ENCODE results near the gene CCL16. TPM values are rescaled to one million over a fixed set of nuclear protein-coding genes. Genes with fewer than 3 reads are reported as not detected.

CCL16 gene
- polyA plus RNA-seq, 1 experiment = not detected

- Histone ChIP-seq H3K27me3 (ENCODE audit: control insufficient read depth, insufficient read depth, low read length) (peaks cover 2% of the 10 kb centered on the region; the same call in 1 of the 2 replicates), H3K4me3 (ENCODE audit: low read depth, low read length) (no peak overlapping the region), H3K36me3 (ENCODE audit: control insufficient read depth, insufficient read depth, low read length) (no peaks in the 10 kb centered on the region)
- POLR2A ChIA-PET = no interaction called here
- TF ChIP-seq CTCF (IDR thresholded peaks at IDR 0.05; ENCODE audit: insufficient read depth, low read depth, low read length) = no peak
- no peak for DNase-seq (ENCODE audit: low read depth)
- CTCF ChIA-PET = interaction anchor here (1.0 to 1.9 kb wide), 4 partner anchors 31 to 510 kb away, joined by 3 to 7 read pairs (median 4); no protein-coding TSS in a partner anchor
These were observed 7.7 kb downstream of the CCL16 start for GRCh38 chr17:35973333-35974260.

DNA sequence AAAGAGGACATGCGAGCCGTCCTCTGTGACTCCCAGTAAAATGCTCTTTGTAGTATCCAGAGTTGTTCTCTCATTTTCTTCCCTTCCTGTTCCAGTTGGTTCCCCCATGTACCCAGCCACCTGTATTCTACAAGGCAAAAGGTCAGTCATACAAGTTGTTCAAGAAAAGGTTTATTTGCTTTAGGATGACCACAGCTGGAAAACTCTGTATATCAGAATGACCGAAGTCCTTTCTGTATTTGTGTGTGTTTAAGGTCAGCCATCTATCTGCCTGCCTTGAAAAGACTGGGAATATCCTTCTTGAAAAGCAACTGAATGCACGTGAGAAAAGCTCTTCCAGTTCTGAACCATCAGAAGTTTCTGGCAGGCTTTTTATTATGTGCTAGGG, 8.4 kb downstream of the CCL16 start:
- no peak for TF ChIP-seq CTCF (IDR thresholded peaks at IDR 0.05; ENCODE audit: insufficient read depth, low read depth, low read length)
- no peak for DNase-seq (ENCODE audit: low read depth)
- CTCF ChIA-PET = interaction anchor here (1.5 to 1.9 kb wide), 3 partner anchors 36 to 510 kb away, joined by 3 to 7 read pairs (median 4); no protein-coding TSS in a partner anchor
- H3K27me3 ChIP-seq (ENCODE audit: control insufficient read depth, insufficient read depth, low read length) = peaks cover 2% of the 10 kb centered on the region; the same call in 1 of the 2 replicates
- POLR2A ChIA-PET = no interaction called here
- no peak overlapping the region for H3K4me3 ChIP-seq (ENCODE audit: low read depth, low read length)
- H3K36me3 ChIP-seq (ENCODE audit: control insufficient read depth, insufficient read depth, low read length) = no peaks in the 10 kb centered on the region

- DNase-seq (ENCODE audit: low read depth) = no peak
- peaks cover 2% of the 10 kb centered on the region; the same call in 1 of the 2 replicates for H3K27me3 ChIP-seq (ENCODE audit: control insufficient read depth, insufficient read depth, low read length)
- TF ChIP-seq CTCF (IDR thresholded peaks at IDR 0.05; ENCODE audit: insufficient read depth, low read depth, low read length) = no peak
- ChIA-PET POLR2A (no interaction called here), CTCF (interaction anchor here (1.9 kb wide), 1 partner anchor 176 kb away, joined by 7 read pairs; no protein-coding TSS in a partner anchor)
- H3K36me3 ChIP-seq (ENCODE audit: control insufficient read depth, insufficient read depth, low read length) = no peaks in the 10 kb centered on the region
- H3K4me3 ChIP-seq (ENCODE audit: low read depth, low read length) = no peak overlapping the region
These were observed 8.8 kb downstream of the CCL16 start for GRCh38 chr17:35972535-35972934.

DNA sequence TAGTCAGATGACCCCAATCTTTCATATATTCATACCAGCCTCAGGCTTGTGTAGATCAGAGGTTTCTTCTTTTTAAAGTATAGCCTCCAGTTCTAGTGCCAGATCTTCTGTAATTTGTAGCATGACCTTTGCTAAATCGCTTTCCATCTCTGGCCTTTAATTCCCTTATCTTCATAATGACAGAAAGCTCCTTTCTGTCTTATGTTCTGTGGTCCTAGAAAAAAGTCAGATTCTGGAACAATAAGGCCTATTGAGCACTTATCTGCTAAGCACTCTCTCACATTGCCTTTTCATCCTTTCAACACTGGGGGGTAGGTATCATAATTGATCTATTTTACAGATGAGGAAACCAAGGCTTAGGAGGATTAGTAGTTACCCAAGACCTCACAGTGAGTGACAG, 9.2 kb downstream of the CCL16 start:
- no peak for TF ChIP-seq CTCF (IDR thresholded peaks at IDR 0.05; ENCODE audit: insufficient read depth, low read depth, low read length)
- Histone ChIP-seq H3K27me3 (ENCODE audit: control insufficient read depth, insufficient read depth, low read length) (peaks cover 2% of the 10 kb centered on the region; the same call in 1 of the 2 replicates), H3K36me3 (ENCODE audit: control insufficient read depth, insufficient read depth, low read length) (no peaks in the 10 kb centered on the region), H3K4me3 (ENCODE audit: low read depth, low read length) (no peak overlapping the region)
- ChIA-PET CTCF (interaction anchor here (3.9 kb wide), 1 partner anchor 177 kb away, joined by 16 read pairs; no protein-coding TSS in a partner anchor), POLR2A (no interaction called here)
- no peak for DNase-seq (ENCODE audit: low read depth)
